Measurements from ENCODE around the gene SPOCK3. TPM values are rescaled to one million over a fixed set of nuclear protein-coding genes. Genes with fewer than 3 reads are reported as not detected.

SPOCK3 gene
- total and polyA plus RNA-seq, 12 donors: 0.08 to 0.53 (median 0.37) TPM; not detected in 9

- H3K4me3 ChIP-seq: no peak overlapping the region
- DNase-seq: no peak
- H3K27ac ChIP-seq: no peak overlapping the region
- H3K36me3 ChIP-seq: no peaks in the 10 kb centered on the region
- no peak for TF ChIP-seq CTCF (IDR thresholded peaks at IDR 0.05)
- intact Hi-C loops (cut with DNase I): no loop called here
- 84 to 89% methylated on average over 5 of the region's 5 CpGs for WGBS, 2 donors
- H3K9me3 ChIP-seq: peaks cover 0 to 8% (median 0%) of the 10 kb centered on the region in 11 donors
- no peaks in the 10 kb centered on the region for H3K4me1 ChIP-seq
- ATAC-seq: no peak
- H3K27me3 ChIP-seq: no peaks in the 10 kb centered on the region
These were observed 330.9 kb downstream of the SPOCK3 start for GRCh38 chr4:166903408-166903807.

GRCh38 chr4:166902941-166903340, 331.4 kb downstream of the SPOCK3 start:
- TF ChIP-seq CTCF (IDR thresholded peaks at IDR 0.05): no peak
- Histone ChIP-seq H3K4me3 (no peak overlapping the region), H3K27me3 (no peaks in the 10 kb centered on the region), H3K9me3 (peaks cover 0 to 8% (median 0%) of the 10 kb centered on the region in 11 donors), H3K27ac (no peak overlapping the region), H3K4me1 (no peaks in the 10 kb centered on the region), H3K36me3 (no peaks in the 10 kb centered on the region)
- DNase-seq (no peak), ATAC-seq (no peak)
- intact Hi-C loops (cut with DNase I): no loop called here
- 58 to 59% methylated on average over 1 of the region's 1 CpG for whole genome bisulfite sequencing, 2 donors

GRCh38 chr4:166896254-166896653, 338.0 kb downstream of the SPOCK3 start:
- no peaks in the 10 kb centered on the region for H3K27me3 ChIP-seq
- no peak for TF ChIP-seq CTCF (IDR thresholded peaks at IDR 0.05)
- H3K27ac ChIP-seq: no peak overlapping the region
- ATAC-seq (no peak), DNase-seq (no peak)
- 42 to 56% methylated on average over 3 of the region's 3 CpGs for WGBS, 2 donors
- H3K9me3 ChIP-seq: no peaks in the 10 kb centered on the region
- no peaks in the 10 kb centered on the region for H3K4me1 ChIP-seq
- intact Hi-C loops (cut with DNase I): no loop called here
- H3K36me3 ChIP-seq: no peaks in the 10 kb centered on the region
- H3K4me3 ChIP-seq: no peak overlapping the region

- intact Hi-C loops (cut with DNase I): no loop called here
- WGBS, 2 donors: 88 to 94% methylated on average over 1 of the region's 1 CpG
- no peak for ATAC-seq
These were observed 338.5 kb downstream of the SPOCK3 start for GRCh38 chr4:166895771-166896170.

More at GRCh38 chr4:166895771-166896170, 338.5 kb downstream of the SPOCK3 start:
- no peaks in the 10 kb centered on the region for H3K4me1 ChIP-seq
- no peak for DNase-seq
- no peaks in the 10 kb centered on the region for H3K27me3 ChIP-seq
- no peak overlapping the region for H3K27ac ChIP-seq
- TF ChIP-seq CTCF (IDR thresholded peaks at IDR 0.05): no peak
- H3K9me3 ChIP-seq: no peaks in the 10 kb centered on the region
- no peak overlapping the region for H3K4me3 ChIP-seq
- no peaks in the 10 kb centered on the region for H3K36me3 ChIP-seq
